ENCODE results near the gene PRR18. TPM values are rescaled to one million over a fixed set of nuclear protein-coding genes. Genes with fewer than 3 reads are reported as not detected.

Gene PRR18
- total and polyA plus RNA-seq, 2 of the 13 experiments (the other 11 are each of a cell fraction or from before 2014, with no cell fraction given): 0.04 TPM

- no peak for TF ChIP-seq ZNF800 (CRISPR knock-in tag; IDR thresholded peaks at IDR 0.05)
- TF ChIP-seq HNF1A (IDR thresholded peaks at IDR 0.05; ENCODE audit: low read depth): no peak
- no peak for TF ChIP-seq HNF1A (CRISPR knock-in tag; IDR thresholded peaks at IDR 0.05; ENCODE audit: borderline replicate concordance)
- TF ChIP-seq RAD21 (CRISPR knock-in tag; IDR thresholded peaks at IDR 0.05): peak; percentile 72
- TF ChIP-seq DNMT3B (CRISPR knock-in tag; conservative IDR thresholded peaks at IDR 0.05): no peak
- no peak for TF ChIP-seq JARID2 (CRISPR knock-in tag; IDR thresholded peaks at IDR 0.05; ENCODE audit: insufficient replicate concordance)
- peak; percentile 49 for TF ChIP-seq XRCC5 (optimal IDR thresholded peaks at IDR 0.05; ENCODE audit: low read length)
- TF ChIP-seq EP300 (IDR thresholded peaks at IDR 0.05; ENCODE audit: low read depth in 2 of 2, low read length in 2 of 2): no peak
- no peak for TF ChIP-seq EP300 (CRISPR knock-in tag; IDR thresholded peaks at IDR 0.05; ENCODE audit: borderline replicate concordance)
- peak; percentile 33; the same call in 1 of the 2 replicates for TF ChIP-seq GATAD2A (CRISPR knock-in tag; IDR thresholded peaks at IDR 0.05)
- 0 out of 2 replicates have a peak, but pooled peaks have one; percentile 26 for TF ChIP-seq HDAC2 (CRISPR knock-in tag; IDR thresholded peaks at IDR 0.05)
Measured at GRCh38 chr6:166313255-166314070, 5.3 kb upstream of the PRR18 start (continued).

Data from HepG2 (cell line).